ENCODE data around the gene AHI1.
A peak's percentile ranks its signal among the peaks of the same experiment; 100 is the strongest.

DNA sequence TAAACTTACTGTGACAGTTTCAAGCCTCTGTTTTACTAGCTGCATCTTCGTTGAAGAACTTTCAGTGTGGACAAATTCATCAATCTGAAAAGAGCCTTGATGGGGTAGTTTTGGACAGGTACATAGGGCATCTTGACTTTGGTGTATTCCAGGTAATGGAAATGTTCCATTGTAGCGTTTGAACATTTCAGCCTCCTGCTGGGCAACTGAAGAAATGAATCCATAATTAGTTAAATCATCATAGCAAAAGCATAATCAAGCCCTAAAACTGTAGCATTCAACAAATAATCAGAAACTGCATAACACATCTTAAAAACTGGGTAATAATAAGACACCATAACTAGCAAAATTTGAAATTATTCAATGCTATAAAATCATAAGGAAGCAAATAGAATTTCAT, 86.2 kb downstream of the AHI1 start:
- TF ChIP-seq POLR2A (IDR thresholded peaks at IDR 0.05; ENCODE audit: extremely low read depth, insufficient read length) (no peak), CTCF (IDR thresholded peaks at IDR 0.05; ENCODE audit: low read depth, low read length) (peak; percentile 28)
